ENCODE measurements around the gene LLCFC1.

GRCh38 chr7:142891490-142892082 lies 47.7 kb upstream of the LLCFC1 start:
- TF ChIP-seq CTCF (IDR thresholded peaks at IDR 0.05 in 8 of 11, conservative IDR thresholded peaks at IDR 0.05 in 3 of 11), result no peak
- no peak for TF ChIP-seq POLR2A (IDR thresholded peaks at IDR 0.05)
- no peak for TF ChIP-seq POLR2AphosphoS5 (IDR thresholded peaks at IDR 0.05)
